Neural cell (in vitro differentiated cells): ENCODE measurements around the gene RAB32. TPM values are rescaled to one million over a fixed set of nuclear protein-coding genes. Genes with fewer than 3 reads are reported as not detected.

Source experiments
- H2AFZ ChIP-seq: fragments of 200-600, 300-800 bp; sonication (generic), shearing (Covaris generic); 2 replicates; pipeline ENCODE4 v1.6.0; 2014; ENCODE audit warnings: low read depth, mild to moderate bottlenecking, antibody characterized with exemption, low read length, moderate library complexity
- H3F3A ChIP-seq: fragments of 200-600 bp; shearing (Covaris generic); 2 replicates; pipeline ENCODE4 v1.6.1; 2016; ENCODE audit warnings: mild to moderate bottlenecking, moderate library complexity, mixed read lengths, antibody characterized with exemption, low read length; ENCODE audit not compliant: insufficient read depth, poor library complexity, severe bottlenecking
- H3K27ac ChIP-seq: fragments of 200-600, 300-800 bp; sonication (generic), shearing (Covaris generic); 2 replicates; pipeline ENCODE4 v1.5.1; 2014; ENCODE audit warnings: mild to moderate bottlenecking, low read length, moderate library complexity
- H3K27me3 ChIP-seq: fragments of 300-800, 200-600 bp; sonication (generic), shearing (Covaris generic); 2 replicates; pipeline ENCODE4 v1.6.0; 2014; ENCODE audit warnings: mild to moderate bottlenecking, low read depth, low read length, moderate library complexity; ENCODE audit not compliant: insufficient read depth
- H3K36me3 ChIP-seq: fragments of 300-800, 200-600 bp; sonication (generic), shearing (Covaris generic); 2 replicates; pipeline ENCODE4 v1.5.1; 2014; ENCODE audit warnings: mild to moderate bottlenecking, antibody characterized with exemption, low read length, moderate library complexity; ENCODE audit not compliant: insufficient read depth
- H3K4me2 ChIP-seq: fragments of 300-800, 200-600 bp; sonication (generic), shearing (Covaris generic); 2 replicates; pipeline ENCODE4 v1.6.0; 2014; ENCODE audit warnings: mild to moderate bottlenecking, low read length
- H3K4me3 ChIP-seq: fragments of 300-800, 200-600 bp; sonication (generic), shearing (Covaris generic); 2 replicates; pipeline ENCODE4 v1.5.1; 2014; ENCODE audit warnings: mild to moderate bottlenecking, low read length, moderate library complexity
- H3K79me2 ChIP-seq: fragments of 200-600 bp; shearing (Covaris generic); replicated peaks from 2 replicates; pipeline ENCODE4 v1.6.0; 2014; ENCODE audit warnings: mild to moderate bottlenecking, low read length, moderate library complexity; ENCODE audit not compliant: insufficient read depth
- H3K9ac ChIP-seq: fragments of 300-800, 200-600 bp; sonication (generic), shearing (Covaris generic); 2 replicates; pipeline ENCODE4 v1.6.1; 2016; ENCODE audit warnings: mild to moderate bottlenecking, low read length, mixed read lengths
- H3K9me2 ChIP-seq: fragments of 200-600 bp; shearing (Covaris generic); 2 replicates; pipeline ENCODE4 v1.6.1; 2016; ENCODE audit warnings: mild to moderate bottlenecking, low read length, mixed read lengths; ENCODE audit not compliant: insufficient read depth
- H3K9me3 ChIP-seq: fragments of 200-600, 300-800 bp; sonication (generic), shearing (Covaris generic); 2 replicates; pipeline ENCODE4 v1.6.1; 2016; ENCODE audit warnings: mild to moderate bottlenecking, mixed run types, low read length, moderate library complexity, mixed read lengths
- H4K20me1 ChIP-seq: fragments of 200-600 bp; shearing (Covaris generic); 2 replicates; pipeline ENCODE4 v1.6.1; 2016; ENCODE audit warnings: mild to moderate bottlenecking, mixed run types; ENCODE audit not compliant: insufficient read depth
- EP300 ChIP-seq: fragments of 450-650 bp; conservative IDR thresholded peaks from 2 replicates; pipeline ENCODE4 v1.6.1; 2014; ENCODE audit warnings: antibody characterized with exemption, mild to moderate bottlenecking, moderate library complexity; ENCODE audit not compliant: poor library complexity, severe bottlenecking
- EZH2 ChIP-seq: fragments of 200-600, 300-800 bp; shearing (Covaris generic), sonication (generic); IDR thresholded peaks from 2 replicates; pipeline ENCODE4 v1.6.1; 2014; ENCODE audit warnings: antibody characterized with exemption, low read length, borderline replicate concordance, mild to moderate bottlenecking; ENCODE audit not compliant: insufficient read depth, poor library complexity, severe bottlenecking
- MXI1 ChIP-seq: fragments of 450-650 bp; conservative IDR thresholded peaks from 2 replicates; pipeline ENCODE4 v1.6.1; 2014; ENCODE audit warnings: antibody characterized with exemption, mild to moderate bottlenecking; ENCODE audit not compliant: poor library complexity, severe bottlenecking
- POLR2AphosphoS5 ChIP-seq: IDR thresholded peaks from 2 replicates; pipeline ENCODE4 v1.6.1; 2012
- RAD21 ChIP-seq: fragments of 450-650 bp; conservative IDR thresholded peaks from 2 replicates; pipeline ENCODE4 v1.6.1; 2014; ENCODE audit warnings: antibody characterized with exemption, mild to moderate bottlenecking, moderate library complexity
- SMC3 ChIP-seq: fragments of 450-650 bp; conservative IDR thresholded peaks from 2 replicates; pipeline ENCODE4 v1.6.1; 2014; ENCODE audit warnings: antibody characterized with exemption, mild to moderate bottlenecking, moderate library complexity; ENCODE audit not compliant: poor library complexity
- TAF1 ChIP-seq: IDR thresholded peaks from 2 replicates; pipeline ENCODE4 v1.6.1; 2012; ENCODE audit warnings: low read depth
- polyA plus RNA-seq: library from polyadenylated mRNA; depleted of rRNA; stranded (reverse); fragments of >200 nt; gene quantifications from 2 replicates; pipeline ENCODE4 v1.2.3, GENCODE V29; 2014
- TF ChIP-seq, protein P1 (sequence below): fragments of 450-650 bp; IDR thresholded peaks from 2 replicates; pipeline ENCODE4 v1.5.1; 2014; ENCODE audit warnings: antibody characterized with exemption, mild to moderate bottlenecking, moderate library complexity; ENCODE audit not compliant: poor library complexity, severe bottlenecking
- TF ChIP-seq, protein P2 (sequence below): IDR thresholded peaks from 2 replicates; pipeline ENCODE4 v1.6.1; 2012; ENCODE audit warnings: borderline replicate concordance

Gene RAB32
- polyA plus RNA-seq, 1 donor from 2014 or later = 1.8 TPM

DNA sequence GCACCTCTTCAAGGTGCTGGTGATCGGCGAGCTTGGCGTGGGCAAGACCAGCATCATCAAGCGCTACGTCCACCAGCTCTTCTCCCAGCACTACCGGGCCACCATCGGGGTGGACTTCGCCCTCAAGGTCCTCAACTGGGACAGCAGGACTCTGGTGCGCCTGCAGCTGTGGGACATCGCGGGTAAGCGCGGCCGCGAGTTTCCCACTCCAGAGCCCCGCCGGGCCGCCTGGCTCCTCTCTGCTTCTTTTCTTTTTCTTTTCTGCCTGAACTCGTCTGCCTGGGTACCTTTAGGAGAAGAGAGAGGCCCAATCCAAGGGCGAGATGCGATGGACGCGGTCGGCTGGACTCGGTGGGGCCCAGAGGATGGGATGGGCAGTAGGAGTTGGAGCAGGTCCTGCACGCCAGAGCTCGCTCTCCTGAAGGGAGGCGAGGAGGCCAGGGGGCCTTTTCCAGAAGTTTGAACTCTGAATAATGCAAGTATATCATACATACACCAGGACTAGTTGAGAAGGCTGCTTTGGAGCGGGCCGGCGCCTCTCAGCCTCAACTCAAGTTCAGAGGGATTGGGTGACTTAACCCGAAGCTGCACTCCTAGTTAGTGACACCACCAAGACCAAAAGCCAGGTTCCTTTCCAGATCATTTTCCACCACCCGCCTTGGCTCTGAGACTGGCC lies 445 bp downstream of the RAB32 start (continued):
- no peak for TF ChIP-seq EZH2

DNA sequence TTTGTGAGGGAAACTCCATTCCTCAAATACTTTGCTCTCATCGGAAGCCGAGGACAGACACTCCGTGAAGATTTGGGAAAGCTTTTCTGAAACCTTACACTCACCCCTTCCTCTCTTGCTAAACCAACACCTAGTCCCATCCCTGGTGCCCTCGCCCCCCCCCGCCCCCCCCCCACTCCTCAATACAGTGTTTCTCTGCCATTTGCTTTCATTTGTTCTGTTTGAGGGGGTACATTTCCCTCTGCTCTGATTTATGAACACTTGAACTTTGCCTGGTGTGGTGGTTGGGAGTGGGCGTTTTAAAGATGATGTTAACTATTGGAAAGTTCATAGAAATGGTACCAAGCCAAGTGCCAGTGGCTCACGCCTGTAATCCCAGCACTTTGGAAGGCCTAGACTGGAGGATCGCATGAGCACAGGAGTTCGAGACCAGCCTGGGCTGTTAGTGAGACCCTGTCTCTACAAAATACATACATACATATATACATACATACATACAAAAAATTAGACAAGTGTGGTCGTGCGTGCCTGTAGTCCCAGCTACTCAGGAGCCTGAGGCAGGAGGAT lies 1.1 kb downstream of the RAB32 start:
- Histone ChIP-seq H3K4me3 (no peak overlapping the region), H3K27ac (no peak overlapping the region), H3F3A (no peaks in the 10 kb centered on the region), H3K9me3 (no peaks in the 10 kb centered on the region), H3K79me2 (no peaks in the 10 kb centered on the region), H4K20me1 (no peaks in the 10 kb centered on the region), H2AFZ (no peak overlapping the region), H3K9ac (no peak overlapping the region), H3K36me3 (no peaks in the 10 kb centered on the region), H3K27me3 (peaks cover 22% of the 10 kb centered on the region), H3K9me2 (no peaks in the 10 kb centered on the region), H3K4me2 (no peak overlapping the region)
- TF ChIP-seq RAD21 = no peak
- no peak for TF ChIP-seq POLR2AphosphoS5
- no peak for TF ChIP-seq MXI1
- TF ChIP-seq, protein P1, sequence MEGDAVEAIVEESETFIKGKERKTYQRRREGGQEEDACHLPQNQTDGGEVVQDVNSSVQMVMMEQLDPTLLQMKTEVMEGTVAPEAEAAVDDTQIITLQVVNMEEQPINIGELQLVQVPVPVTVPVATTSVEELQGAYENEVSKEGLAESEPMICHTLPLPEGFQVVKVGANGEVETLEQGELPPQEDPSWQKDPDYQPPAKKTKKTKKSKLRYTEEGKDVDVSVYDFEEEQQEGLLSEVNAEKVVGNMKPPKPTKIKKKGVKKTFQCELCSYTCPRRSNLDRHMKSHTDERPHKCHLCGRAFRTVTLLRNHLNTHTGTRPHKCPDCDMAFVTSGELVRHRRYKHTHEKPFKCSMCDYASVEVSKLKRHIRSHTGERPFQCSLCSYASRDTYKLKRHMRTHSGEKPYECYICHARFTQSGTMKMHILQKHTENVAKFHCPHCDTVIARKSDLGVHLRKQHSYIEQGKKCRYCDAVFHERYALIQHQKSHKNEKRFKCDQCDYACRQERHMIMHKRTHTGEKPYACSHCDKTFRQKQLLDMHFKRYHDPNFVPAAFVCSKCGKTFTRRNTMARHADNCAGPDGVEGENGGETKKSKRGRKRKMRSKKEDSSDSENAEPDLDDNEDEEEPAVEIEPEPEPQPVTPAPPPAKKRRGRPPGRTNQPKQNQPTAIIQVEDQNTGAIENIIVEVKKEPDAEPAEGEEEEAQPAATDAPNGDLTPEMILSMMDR = no peak
- TF ChIP-seq TAF1 = no peak

DNA sequence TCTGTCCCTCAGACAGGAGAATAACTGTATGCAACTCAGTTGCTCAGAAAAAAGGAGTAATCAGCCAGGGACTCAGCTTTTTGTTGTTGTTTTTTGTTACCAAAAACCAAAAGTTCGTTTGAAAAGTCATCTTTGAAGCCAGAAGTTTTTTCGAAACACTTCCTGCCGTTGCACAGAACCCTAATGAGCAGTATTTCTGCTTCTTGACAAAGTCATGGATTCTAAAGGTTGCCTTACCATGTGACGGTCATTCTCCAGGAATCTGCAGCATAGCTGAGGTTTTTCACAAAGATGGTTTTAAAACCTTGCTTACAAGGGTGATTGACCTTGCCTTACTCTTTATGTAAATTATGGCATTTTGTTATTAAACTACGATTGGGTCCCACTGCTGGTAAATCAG lies 1.9 kb downstream of the RAB32 start:
- no peaks in the 10 kb centered on the region for H3K9me2 ChIP-seq
- no peak overlapping the region for H3K9ac ChIP-seq
- no peak overlapping the region for H2AFZ ChIP-seq
- H3K27ac ChIP-seq = no peak overlapping the region
- peaks cover 22% of the 10 kb centered on the region for H3K27me3 ChIP-seq
- no peaks in the 10 kb centered on the region for H4K20me1 ChIP-seq
- H3K4me3 ChIP-seq = no peak overlapping the region
- no peak for TF ChIP-seq EZH2
- TF ChIP-seq TAF1 = no peak
- no peak for TF ChIP-seq POLR2AphosphoS5
- no peak for TF ChIP-seq MXI1
- no peak for TF ChIP-seq SMC3
- no peaks in the 10 kb centered on the region for H3K36me3 ChIP-seq
- H3K4me2 ChIP-seq = no peak overlapping the region
- no peaks in the 10 kb centered on the region for H3F3A ChIP-seq
- no peaks in the 10 kb centered on the region for H3K9me3 ChIP-seq
- no peaks in the 10 kb centered on the region for H3K79me2 ChIP-seq

DNA sequence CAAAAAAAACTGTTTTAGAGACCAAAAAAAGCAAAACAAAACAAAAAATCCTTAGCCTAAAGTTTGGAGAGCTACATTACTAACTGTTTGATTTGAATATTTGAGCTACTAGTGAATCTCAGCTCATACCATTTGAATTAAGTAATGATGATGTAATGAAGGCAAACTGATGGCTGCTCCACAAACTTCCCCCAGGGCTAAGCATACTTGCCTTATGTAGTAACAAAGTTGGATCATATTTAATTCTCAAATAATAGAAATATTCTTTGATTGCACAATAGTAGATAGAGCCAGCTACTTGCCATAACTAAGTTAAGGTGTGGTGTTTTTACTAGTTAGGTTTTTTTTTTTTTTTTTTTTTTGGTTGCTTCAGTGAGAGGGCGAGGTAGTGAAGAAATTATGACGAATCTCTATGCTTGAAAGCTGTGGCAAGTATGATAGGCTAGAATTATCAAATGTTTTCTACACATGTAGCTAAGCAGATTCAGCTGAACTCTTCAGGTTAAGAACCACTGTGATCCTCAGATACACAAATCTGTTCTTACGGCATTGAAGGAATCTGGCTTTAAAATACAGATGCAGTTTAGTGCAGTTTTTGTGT lies 2.9 kb downstream of the RAB32 start:
- Histone ChIP-seq H3K27me3 (peaks cover 22% of the 10 kb centered on the region), H3F3A (no peaks in the 10 kb centered on the region), H2AFZ (no peak overlapping the region), H3K9ac (no peak overlapping the region), H3K79me2 (no peaks in the 10 kb centered on the region), H3K36me3 (no peaks in the 10 kb centered on the region), H3K4me2 (no peak overlapping the region), H3K27ac (no peak overlapping the region), H4K20me1 (no peaks in the 10 kb centered on the region), H3K4me3 (no peak overlapping the region), H3K9me3 (no peaks in the 10 kb centered on the region), H3K9me2 (no peaks in the 10 kb centered on the region)
- TF ChIP-seq, protein P1 = no peak
- TF ChIP-seq, protein P2, sequence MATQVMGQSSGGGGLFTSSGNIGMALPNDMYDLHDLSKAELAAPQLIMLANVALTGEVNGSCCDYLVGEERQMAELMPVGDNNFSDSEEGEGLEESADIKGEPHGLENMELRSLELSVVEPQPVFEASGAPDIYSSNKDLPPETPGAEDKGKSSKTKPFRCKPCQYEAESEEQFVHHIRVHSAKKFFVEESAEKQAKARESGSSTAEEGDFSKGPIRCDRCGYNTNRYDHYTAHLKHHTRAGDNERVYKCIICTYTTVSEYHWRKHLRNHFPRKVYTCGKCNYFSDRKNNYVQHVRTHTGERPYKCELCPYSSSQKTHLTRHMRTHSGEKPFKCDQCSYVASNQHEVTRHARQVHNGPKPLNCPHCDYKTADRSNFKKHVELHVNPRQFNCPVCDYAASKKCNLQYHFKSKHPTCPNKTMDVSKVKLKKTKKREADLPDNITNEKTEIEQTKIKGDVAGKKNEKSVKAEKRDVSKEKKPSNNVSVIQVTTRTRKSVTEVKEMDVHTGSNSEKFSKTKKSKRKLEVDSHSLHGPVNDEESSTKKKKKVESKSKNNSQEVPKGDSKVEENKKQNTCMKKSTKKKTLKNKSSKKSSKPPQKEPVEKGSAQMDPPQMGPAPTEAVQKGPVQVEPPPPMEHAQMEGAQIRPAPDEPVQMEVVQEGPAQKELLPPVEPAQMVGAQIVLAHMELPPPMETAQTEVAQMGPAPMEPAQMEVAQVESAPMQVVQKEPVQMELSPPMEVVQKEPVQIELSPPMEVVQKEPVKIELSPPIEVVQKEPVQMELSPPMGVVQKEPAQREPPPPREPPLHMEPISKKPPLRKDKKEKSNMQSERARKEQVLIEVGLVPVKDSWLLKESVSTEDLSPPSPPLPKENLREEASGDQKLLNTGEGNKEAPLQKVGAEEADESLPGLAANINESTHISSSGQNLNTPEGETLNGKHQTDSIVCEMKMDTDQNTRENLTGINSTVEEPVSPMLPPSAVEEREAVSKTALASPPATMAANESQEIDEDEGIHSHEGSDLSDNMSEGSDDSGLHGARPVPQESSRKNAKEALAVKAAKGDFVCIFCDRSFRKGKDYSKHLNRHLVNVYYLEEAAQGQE = no peak
- TF ChIP-seq RAD21 = no peak
- TF ChIP-seq MXI1 = no peak
- no peak for TF ChIP-seq POLR2AphosphoS5
- TF ChIP-seq TAF1 = no peak
- TF ChIP-seq EZH2 = no peak
- TF ChIP-seq EP300 = no peak
- no peak for TF ChIP-seq SMC3
